Spleen (tissue), 11 donors: ENCODE measurements around the gene TMEM115. TPM values are rescaled to one million over a fixed set of nuclear protein-coding genes. Genes with fewer than 3 reads are reported as not detected.

Experiments
- DNase-seq: peaks from one replicate; pipeline ENCODE4 v3.0.0-alpha.2; 2020
- H3K27ac ChIP-seq, 8 donors: fragments of 200-600 bp; sonication (generic) in 7 of 8; 1 replicate in 4 of 8; 2 replicates in 4 of 8; pipeline versions ENCODE4 v1.5.0 to v1.8.0; 2016 to 2021; ENCODE audit warnings: inconsistent platforms in 4 of 8, mild to moderate bottlenecking in 4 of 8, moderate library complexity in 1 of 8
- H3K27me3 ChIP-seq, 7 donors: fragments of 200-600 bp; sonication (generic) in 6 of 7; replicated peaks in 1 of 7; 1 replicate in 4 of 7; 2 replicates in 3 of 7; pipeline versions ENCODE4 v1.5.0 to v1.8.0; 2016 to 2021; ENCODE audit warnings: inconsistent platforms in 3 of 7, mild to moderate bottlenecking in 1 of 7
- H3K36me3 ChIP-seq, 6 donors: fragments of 200-600 bp; sonication (generic) in 5 of 6; 1 replicate in 4 of 6; 2 replicates in 2 of 6; pipeline versions ENCODE4 v1.5.0 to v1.8.0; 2016 to 2021; ENCODE audit warnings: inconsistent platforms in 2 of 6
- H3K4me1 ChIP-seq, 6 donors: fragments of 200-600 bp; sonication (generic) in 5 of 6; 1 replicate in 3 of 6; 2 replicates in 3 of 6; pipeline versions ENCODE4 v1.5.0 to v1.8.0; 2016 to 2021; ENCODE audit warnings: inconsistent platforms in 3 of 6
- H3K4me3 ChIP-seq, 8 donors: fragments of 200-600 bp; sonication (generic) in 7 of 8; 1 replicate in 4 of 8; 2 replicates in 4 of 8; pipeline versions ENCODE4 v1.5.0 to v1.8.0; 2016 to 2021; ENCODE audit warnings: inconsistent platforms in 4 of 8, mild to moderate bottlenecking in 4 of 8, moderate library complexity in 2 of 8
- H3K9me3 ChIP-seq, 8 donors: fragments of 200-600 bp; sonication (generic) in 7 of 8; 1 replicate in 4 of 8; 2 replicates in 4 of 8; pipeline versions ENCODE4 v1.5.0 to v1.8.0; 2016 to 2021; ENCODE audit warnings: inconsistent platforms in 4 of 8
- POLR2A ChIP-seq, 3 donors: fragments of 450-650 bp; IDR thresholded peaks; one replicate each; pipeline ENCODE4 v1.5.1; 2017; ENCODE audit warnings: antibody characterized with exemption in 3 of 3, mild to moderate bottlenecking in 1 of 3
- POLR2AphosphoS5 ChIP-seq, 3 donors: sonication (generic); formaldehyde crosslinking; IDR thresholded peaks; one replicate each; pipeline ENCODE4 v1.5.1; 2017; ENCODE audit warnings: antibody characterized with exemption in 3 of 3
- WGBS, 5 donors: extraction: QIAGEN DNeasy Blood & Tissue Kit in 3 of 5; methylation state at CpG; one replicate each; pipeline versions ENCODE4 v1.1.5 to v1.1.7; 2013 to 2018; 5-methylcytosine and 5-hydroxymethylcytosine counted together
- intact Hi-C: fragments of 100-400 bp; cut with DNase I; formaldehyde crosslinking; loops from one replicate; pipeline ENCODE4 v1.15.0; 2023; ENCODE audit warnings: low total_unique reads
- polyA plus RNA-seq, 3 donors: library from polyadenylated mRNA; stranded (reverse); fragments of 200-250 nt; gene quantifications; one replicate each; pipeline ENCODE4 v1.2.1, GENCODE V29; 2013
- total RNA-seq, 7 donors: library from RNA; depleted of rRNA in 3 of 7; stranded (reverse); fragments of >200 nt in 3 of 7; fragmentation: NEBNext Ultra II Directional in 4 of 7; extraction: Animal tissue kit (Norgen Biotek cat#: 25700) in 4 of 7; gene quantifications; one replicate each; pipeline versions ENCODE4 v1.1.0 to v1.2.1, GENCODE V29; 2016 to 2021
- TF ChIP-seq, protein P1 (sequence below), 11 experiments: fragments of 200-600 bp in 7 of 11; fragments of 450-650 bp in 4 of 11; sonication (generic) in 4 of 11; IDR thresholded peaks in 8 of 11; conservative IDR thresholded peaks in 3 of 11; 1 replicate in 7 of 11; 2 replicates in 4 of 11; pipeline versions ENCODE4 v1.4.0 to v1.8.0; 2016 to 2021; ENCODE audit warnings: antibody characterized with exemption in 11 of 11, inconsistent platforms in 4 of 11, mild to moderate bottlenecking in 1 of 11
- donor health status: healthy with polysubstance abuse.
- donor health status: DM: no; HTN: no; CAD: no; lungs with moderate emphysema.
- donor health status: DM: no; HTN: no; CAD: no.
- donor health status: Bipolar disorder and iron deficiency.
- donor health status: healthy.
- donor health status: DM: no; HTN: no; CAD: no.
- donor health status: DM: yes; HTN: yes; CAD: no.

TMEM115 gene
- total and polyA plus RNA-seq, 10 donors = 14.0 to 49.2 (median 28.9) TPM

DNA sequence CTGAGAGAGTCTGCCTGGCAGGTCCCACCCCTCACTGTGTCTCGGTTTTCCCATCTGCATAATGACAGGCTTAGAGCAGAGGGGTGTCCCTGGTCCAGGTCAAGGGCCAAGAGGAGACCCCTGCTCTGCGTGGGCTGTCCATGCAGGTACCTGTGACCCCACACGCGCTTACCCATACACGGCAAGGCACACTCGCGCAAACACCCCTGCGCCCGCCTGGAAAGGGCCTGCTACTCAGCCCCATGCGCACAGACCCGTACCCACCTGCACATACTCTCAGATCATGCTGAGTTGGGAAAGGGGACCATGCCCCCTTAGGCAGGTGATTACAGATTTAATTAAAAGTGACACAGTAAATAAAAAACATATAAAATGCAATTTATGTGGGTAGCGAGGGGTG lies 23.4 kb upstream of the TMEM115 start:
- WGBS, 5 donors = 90 to 96% (median 93%) methylated on average over 10 to 12 of the region's 12 CpGs
- no peak overlapping the region for H3K4me3 ChIP-seq
- no peaks in the 10 kb centered on the region for H3K27me3 ChIP-seq
- intact Hi-C loops = no loop called here
- TF ChIP-seq POLR2AphosphoS5 (IDR thresholded peaks at IDR 0.05) (no peak), POLR2A (IDR thresholded peaks at IDR 0.05) (no peak)
- TF ChIP-seq, protein P1, sequence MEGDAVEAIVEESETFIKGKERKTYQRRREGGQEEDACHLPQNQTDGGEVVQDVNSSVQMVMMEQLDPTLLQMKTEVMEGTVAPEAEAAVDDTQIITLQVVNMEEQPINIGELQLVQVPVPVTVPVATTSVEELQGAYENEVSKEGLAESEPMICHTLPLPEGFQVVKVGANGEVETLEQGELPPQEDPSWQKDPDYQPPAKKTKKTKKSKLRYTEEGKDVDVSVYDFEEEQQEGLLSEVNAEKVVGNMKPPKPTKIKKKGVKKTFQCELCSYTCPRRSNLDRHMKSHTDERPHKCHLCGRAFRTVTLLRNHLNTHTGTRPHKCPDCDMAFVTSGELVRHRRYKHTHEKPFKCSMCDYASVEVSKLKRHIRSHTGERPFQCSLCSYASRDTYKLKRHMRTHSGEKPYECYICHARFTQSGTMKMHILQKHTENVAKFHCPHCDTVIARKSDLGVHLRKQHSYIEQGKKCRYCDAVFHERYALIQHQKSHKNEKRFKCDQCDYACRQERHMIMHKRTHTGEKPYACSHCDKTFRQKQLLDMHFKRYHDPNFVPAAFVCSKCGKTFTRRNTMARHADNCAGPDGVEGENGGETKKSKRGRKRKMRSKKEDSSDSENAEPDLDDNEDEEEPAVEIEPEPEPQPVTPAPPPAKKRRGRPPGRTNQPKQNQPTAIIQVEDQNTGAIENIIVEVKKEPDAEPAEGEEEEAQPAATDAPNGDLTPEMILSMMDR (IDR thresholded peaks at IDR 0.05 in 8 of 11, conservative IDR thresholded peaks at IDR 0.05 in 3 of 11) = no peak
- peak overlapping the region in 6 of 8 donors; percentile 13 to 63 (median 22) for H3K27ac ChIP-seq
- H3K4me1 ChIP-seq = peaks cover 0 to 11% (median 2%) of the 10 kb centered on the region in 6 donors
- no peak for DNase-seq
- H3K36me3 ChIP-seq = no peaks in the 10 kb centered on the region
- H3K9me3 ChIP-seq = no peaks in the 10 kb centered on the region

- Histone ChIP-seq H3K4me3 (no peak overlapping the region), H3K9me3 (no peaks in the 10 kb centered on the region), H3K36me3 (no peaks in the 10 kb centered on the region), H3K27me3 (no peaks in the 10 kb centered on the region), H3K4me1 (peaks cover 0 to 11% (median 2%) of the 10 kb centered on the region in 6 donors), H3K27ac (peak overlapping the region in 1 of 8 donors; percentile 59)
- intact Hi-C loops = no loop called here
- 80 to 92% (median 87%) methylated on average over 4 of the region's 4 CpGs for WGBS, 5 donors
- no peak for DNase-seq
- no peak for TF ChIP-seq POLR2AphosphoS5 (IDR thresholded peaks at IDR 0.05)
Observed at GRCh38 chr3:50381383-50381782, 22.1 kb upstream of the TMEM115 start.

- H3K36me3 ChIP-seq = no peaks in the 10 kb centered on the region
- no peaks in the 10 kb centered on the region for H3K9me3 ChIP-seq
- H3K27ac ChIP-seq = peak overlapping the region in 1 of 8 donors; percentile 59
- intact Hi-C loops = no loop called here
- peaks cover 0 to 11% (median 2%) of the 10 kb centered on the region in 6 donors for H3K4me1 ChIP-seq
- no peak for DNase-seq
- 85 to 95% (median 91%) methylated on average over 14 to 17 of the region's 17 CpGs for WGBS, 5 donors
- no peaks in the 10 kb centered on the region for H3K27me3 ChIP-seq
- no peak overlapping the region for H3K4me3 ChIP-seq
- TF ChIP-seq POLR2AphosphoS5 (IDR thresholded peaks at IDR 0.05) = no peak
- no peak for TF ChIP-seq POLR2A (IDR thresholded peaks at IDR 0.05)
- TF ChIP-seq, protein P1 (IDR thresholded peaks at IDR 0.05 in 8 of 11, conservative IDR thresholded peaks at IDR 0.05 in 3 of 11) = no peak
Observed at GRCh38 chr3:50380405-50381085, 21.2 kb upstream of the TMEM115 start.

DNA sequence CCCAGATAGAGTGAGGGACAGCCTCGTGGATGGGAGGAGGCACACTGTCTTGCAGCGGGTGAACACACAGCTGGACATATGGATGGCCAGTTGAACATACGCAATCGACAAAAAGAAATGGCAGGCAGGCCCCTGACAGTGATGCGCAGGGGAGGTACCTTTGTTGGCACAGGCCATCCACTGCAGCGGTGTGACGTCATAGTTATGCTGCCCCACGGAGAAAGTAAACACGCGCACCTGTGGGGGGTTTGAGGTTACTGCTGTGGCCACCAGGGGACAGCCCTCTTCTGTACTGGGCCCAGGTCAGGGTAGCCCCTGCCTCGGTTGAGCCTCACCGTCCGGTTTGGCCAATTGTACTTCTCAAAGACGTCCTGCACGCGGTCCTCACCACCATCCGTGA lies 19.4 kb upstream of the TMEM115 start:
- no peaks in the 10 kb centered on the region for H3K36me3 ChIP-seq
- peaks cover 0 to 11% (median 2%) of the 10 kb centered on the region in 6 donors for H3K4me1 ChIP-seq
- no peak for TF ChIP-seq POLR2A (IDR thresholded peaks at IDR 0.05)
- no peak for TF ChIP-seq POLR2AphosphoS5 (IDR thresholded peaks at IDR 0.05)
- TF ChIP-seq, protein P1 (IDR thresholded peaks at IDR 0.05 in 8 of 11, conservative IDR thresholded peaks at IDR 0.05 in 3 of 11) = no peak
- intact Hi-C loops = no loop called here
- WGBS, 5 donors = 86 to 95% (median 92%) methylated on average over 14 to 17 of the region's 17 CpGs
- DNase-seq = no peak
- H3K27ac ChIP-seq = no peak overlapping the region
- H3K9me3 ChIP-seq = no peaks in the 10 kb centered on the region
- H3K27me3 ChIP-seq = no peaks in the 10 kb centered on the region
- no peak overlapping the region for H3K4me3 ChIP-seq
